Stimulated activated naive CD8-positive, alpha-beta T cell treated with anti-CD3 and anti-CD28 coated beads, Interleukin-15, Interleukin-2, amounts not matched to agents 100 U/mL and 50 U/mL, for 24 hours (primary cell): Measurements from ENCODE around the gene CNN2.
"Not testable (repeated sequence)": the region's sequence is repeated elsewhere in the genome, so short reads cannot be mapped to it uniquely, and the experiment has no call there.

Experiments
- ATAC-seq: fragments of 150-1000 bp; cut with Tn5 transposase; one replicate; pipeline ENCODE4 v1.10.0; 2021
- DNase-seq: peaks from one replicate; pipeline ENCODE4 v3.0.0; 2021

CNN2 gene

DNA sequence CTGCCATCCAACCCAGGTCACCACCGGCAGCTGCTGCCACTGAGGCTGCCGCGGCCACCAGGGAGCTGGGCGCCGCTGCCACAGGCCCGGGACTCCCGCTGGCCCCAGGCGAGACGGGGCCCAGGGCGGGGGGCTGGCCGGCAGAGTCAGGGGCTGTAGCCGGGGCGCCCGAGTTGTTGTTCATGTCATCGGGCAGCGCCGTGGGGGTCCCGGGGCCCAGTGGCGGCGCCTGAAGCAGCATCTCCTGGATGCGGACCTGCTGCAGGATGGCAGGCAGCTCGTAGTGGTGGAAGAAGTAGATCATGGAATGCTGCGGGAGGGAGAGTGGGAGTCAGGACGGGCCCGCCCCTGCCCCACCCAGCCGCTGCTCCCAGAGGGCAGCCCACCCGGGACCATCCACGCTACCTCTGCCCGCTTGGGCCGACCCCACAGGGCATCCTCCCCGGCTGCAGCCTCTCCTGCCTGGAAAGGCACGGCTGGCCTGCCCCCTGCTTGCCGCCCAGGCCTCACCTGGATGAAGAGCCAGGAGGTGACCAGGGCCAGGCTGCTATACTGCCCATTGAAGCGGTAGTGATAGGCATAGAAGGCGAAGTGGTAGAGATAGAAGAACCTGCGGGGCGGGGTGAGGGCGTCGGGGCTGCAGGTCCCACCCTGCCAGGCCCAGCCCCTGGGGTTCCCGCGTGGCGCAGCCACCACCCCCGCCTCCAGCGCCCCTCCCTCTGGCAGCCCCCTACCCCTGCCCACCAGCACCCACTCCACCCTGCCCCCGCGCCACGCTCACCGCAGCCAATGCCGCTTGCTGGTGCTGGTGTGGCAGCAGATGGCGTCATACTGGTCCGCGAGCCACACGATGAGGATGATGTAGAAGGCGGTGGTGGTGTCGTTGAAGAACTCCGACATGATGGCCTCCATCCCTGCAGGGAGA lies 15.6 kb upstream of the CNN2 start:
- ATAC-seq = no peak
- no peak for DNase-seq

DNA sequence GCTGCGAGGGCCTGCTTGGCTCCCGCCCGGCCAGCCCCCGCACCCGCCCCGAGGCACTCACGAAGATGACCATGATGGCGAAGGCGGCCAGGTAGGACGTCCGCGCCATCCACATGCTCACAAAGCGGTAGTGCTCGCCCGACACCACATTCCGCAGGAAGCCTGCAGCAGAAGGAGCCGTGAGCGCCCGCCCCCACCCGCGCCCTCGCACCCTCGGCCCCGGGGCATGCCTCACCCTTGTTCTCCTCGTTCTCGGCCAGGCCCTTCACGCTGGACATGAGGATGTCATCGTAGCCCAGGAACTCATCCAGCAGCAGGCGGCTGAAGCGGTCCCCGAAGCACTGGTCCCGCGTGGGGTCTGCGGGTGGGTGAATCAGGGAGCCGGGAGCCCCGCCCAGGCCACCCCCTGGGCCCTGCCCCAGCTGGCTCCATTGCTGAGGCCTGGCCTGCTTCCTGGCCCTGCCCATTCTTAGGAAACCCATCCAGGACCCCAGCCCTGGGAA lies 14.5 kb upstream of the CNN2 start:
- ATAC-seq (no peak), DNase-seq (no peak)

DNA sequence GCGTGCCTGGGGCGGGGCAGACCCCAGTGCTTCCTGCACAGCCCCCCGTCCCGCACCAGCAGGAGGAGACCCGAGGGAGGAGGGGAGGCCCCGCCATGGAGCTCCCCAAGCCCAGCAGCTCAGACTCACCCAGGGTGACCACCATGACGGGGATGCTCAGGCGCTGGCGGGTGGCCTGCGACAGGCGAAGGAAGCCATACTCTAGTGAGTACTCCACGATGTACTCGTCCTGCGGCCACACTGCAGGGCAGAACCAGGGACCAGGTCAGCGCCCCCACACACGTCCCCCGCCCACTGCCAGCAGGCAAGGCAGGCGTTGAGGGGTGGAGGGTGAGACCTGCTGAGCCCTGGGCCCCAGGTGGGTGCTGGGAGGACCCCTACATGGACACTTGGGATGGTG lies 14.1 kb upstream of the CNN2 start:
- no peak for DNase-seq
- ATAC-seq = no peak

DNA sequence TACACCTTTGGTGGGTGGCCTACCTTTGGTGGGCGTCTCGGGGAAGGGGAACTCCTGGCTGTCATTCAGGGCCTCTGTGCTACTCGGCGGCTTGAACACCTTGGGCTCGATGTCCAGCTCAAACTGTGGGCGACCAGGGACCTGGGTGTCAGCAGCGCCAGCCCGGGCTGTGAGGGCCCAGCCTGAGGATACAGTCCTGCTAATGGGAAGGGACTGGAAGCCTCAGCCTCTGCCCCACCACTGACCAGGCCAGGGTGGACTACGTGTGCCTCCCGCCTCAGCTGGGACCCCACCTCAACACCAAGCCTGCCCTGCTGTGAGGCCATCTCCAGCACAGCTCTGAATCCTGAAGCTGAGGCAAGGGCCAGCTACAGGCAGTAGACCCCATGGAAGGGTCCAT lies 13.2 kb upstream of the CNN2 start:
- DNase-seq (no peak), ATAC-seq (no peak)

DNA sequence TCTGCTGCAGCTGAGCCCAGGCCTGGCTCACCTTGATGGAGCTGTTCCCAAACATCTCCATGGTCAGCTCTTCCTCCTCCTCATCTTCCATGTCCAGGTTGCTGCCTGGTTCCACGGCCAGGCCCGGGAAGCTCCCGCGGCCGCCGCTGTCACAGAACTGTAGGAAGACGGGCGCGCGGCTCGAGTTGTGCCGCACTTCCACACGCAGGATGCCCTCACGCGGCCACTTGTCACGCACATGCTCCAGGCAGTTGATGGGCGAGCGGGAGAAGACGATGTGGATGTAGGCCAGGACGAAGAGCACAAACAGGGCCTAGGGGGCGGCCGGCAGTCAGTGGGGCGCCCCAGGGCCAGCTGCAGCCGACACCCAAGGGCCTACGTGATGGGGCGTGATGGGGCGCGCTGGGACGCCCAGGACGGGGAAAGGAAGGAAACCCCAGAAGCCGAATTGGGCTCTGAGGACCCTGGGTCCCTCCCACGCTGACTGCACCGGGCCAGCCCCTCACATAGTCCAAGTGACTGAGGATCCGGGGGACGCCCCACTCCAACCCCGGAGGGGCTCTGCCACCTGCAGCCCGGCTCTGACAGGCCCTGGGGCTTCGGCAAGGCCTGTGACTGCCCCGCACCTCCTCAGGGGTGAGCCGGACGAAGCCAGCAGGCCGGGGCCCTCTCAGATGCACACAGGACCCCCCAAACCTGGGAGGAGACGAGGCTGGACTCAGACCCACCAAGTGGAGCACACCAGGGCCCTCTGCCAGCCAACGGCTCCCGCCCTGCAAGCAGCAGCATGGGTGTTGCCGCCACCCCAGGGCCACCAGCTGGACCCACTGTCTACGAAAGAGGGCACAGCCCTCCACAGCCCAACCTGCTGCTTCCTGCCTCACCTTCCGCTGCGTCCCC lies 12.0 kb upstream of the CNN2 start:
- ATAC-seq = no peak
- DNase-seq = no peak

DNA sequence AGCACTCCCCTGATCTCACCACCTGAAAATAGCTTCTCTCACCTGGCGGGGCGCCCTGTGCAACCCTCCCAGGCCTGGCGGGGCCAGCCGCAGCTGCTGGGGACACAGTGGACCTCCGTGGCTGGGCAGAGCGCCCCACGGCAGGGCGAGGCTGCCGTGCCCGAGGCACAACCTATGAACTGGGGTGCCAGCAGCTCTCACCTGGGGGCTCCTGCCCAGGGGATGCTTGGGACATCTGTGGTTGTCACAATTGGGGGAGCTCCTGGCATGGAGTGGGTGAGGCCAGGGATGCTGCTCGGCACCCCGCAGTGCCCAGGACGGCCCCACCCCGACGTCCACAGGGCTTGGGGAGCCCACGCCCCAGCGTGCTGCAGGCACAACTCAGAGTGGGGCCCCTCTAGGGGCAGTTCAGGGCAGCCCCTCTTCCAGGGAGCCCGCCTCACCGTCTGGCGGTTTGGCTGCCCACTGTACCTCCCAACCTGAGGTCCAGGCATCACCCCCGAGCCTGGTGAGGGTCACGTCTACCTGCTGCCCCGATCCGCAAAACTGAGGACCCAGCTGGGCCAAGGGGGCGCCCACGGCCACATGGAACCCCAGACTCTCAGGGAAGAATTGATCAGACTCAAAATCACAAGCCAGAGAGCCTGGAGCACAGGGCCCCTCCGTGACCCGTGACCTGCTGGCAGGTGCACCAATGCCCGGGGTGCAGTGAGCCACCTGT lies 11.2 kb upstream of the CNN2 start:
- DNase-seq = no peak

DNA sequence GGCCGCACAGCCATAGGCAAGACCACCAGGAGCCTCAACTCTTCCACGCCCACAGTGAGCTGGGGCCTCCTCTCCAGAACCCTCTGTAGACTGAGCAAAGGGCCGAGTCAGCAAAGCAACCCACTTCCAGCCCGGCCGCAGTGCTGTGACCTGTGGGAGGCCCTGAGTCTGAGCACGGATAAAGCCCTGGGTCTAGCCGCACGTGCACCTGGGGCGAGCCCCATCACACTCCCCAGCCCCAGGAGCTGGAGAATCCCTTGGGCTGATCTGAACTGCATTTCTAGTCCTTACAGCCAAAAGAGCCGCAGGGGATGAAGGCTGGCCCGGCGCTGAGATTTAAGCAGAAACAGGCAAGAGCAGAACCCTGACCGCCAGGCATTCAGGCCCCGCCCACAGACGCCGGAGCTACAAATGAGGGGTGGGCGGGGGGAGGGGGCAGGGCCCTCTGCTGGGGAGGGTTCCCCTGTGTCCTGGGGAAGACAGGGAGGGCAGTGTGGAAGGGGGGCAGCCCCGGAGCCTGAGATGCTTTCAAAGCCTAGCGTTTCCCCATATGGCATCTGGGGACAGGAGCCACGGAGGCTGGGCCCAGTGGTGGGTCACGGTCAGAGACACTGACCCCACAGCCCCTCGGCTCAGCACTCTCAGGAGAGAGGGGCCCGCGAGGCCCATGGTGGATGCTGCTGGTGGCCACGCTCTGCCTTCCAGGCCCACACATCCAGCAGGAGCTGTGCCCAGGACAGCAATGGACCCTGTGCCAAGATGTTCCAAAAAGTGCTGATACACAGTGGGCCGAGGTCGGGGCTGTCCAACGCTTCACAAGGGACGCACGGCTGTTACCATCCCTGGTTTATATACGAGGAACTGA lies 10.4 kb upstream of the CNN2 start:
- DNase-seq (no peak), ATAC-seq (no peak)

More for the DNA sequence above, 11.2 kb upstream of the CNN2 start:
- no peak for ATAC-seq

DNA sequence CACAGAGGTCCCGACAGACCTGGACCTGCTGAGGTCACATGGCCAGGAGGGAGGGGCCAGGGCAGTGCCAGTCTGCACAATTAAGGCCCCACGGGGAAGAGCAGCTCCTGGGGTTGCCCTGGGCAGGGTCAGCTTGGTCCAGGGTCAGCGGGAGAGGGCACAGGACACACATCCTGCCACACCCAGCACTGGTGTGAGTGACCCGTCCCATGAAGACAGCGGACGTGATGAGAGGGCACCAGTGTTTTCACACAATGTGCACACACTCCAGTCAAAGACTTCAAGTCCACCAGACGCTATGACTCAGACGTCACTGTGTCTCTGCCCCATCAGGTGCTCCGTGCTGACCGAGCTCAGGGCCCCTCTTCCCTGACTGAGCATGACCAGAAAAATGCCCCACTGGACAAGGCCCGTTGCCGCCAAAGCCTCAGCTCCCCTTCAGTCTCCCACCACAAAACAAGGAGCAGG lies 9.7 kb upstream of the CNN2 start:
- ATAC-seq (no peak), DNase-seq (no peak)

DNA sequence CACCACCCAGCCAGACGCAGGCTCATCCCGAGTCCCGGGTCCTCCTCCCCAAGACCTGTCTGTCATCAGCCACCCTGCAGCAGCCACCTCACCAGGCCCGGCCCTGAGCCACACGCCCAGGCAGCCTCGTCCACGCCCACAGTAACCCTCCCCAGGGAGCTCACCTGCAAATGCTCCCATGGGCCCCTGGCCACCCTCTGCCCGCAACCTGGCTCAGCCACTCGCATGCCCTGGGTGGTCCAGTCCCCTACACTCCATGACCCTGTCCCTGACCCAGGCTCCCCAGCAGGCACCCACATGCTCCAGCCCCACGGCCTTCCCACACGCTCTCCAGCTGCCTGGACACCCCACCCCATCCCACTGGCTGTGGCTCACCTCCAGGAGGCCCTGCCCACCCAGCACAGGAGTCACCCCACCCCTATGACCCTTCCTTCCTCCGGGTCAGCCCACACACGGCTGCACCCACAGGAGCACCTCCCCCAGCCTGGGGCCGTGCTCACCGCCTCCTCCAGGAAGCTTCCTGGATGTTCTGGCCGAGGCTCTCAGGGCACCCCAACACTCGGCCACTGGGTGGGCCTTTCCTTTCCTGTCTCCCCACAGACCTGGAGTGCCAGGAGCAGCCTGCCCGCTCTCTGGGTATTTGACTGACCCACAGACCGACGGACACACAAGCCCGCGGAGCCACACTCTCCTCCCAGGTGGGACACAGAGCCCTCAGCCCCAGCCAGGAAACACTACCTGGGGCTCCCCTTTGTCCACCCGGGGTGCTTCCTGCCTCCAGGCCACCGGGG lies 9.1 kb upstream of the CNN2 start:
- DNase-seq (no peak), ATAC-seq (no peak)

DNA sequence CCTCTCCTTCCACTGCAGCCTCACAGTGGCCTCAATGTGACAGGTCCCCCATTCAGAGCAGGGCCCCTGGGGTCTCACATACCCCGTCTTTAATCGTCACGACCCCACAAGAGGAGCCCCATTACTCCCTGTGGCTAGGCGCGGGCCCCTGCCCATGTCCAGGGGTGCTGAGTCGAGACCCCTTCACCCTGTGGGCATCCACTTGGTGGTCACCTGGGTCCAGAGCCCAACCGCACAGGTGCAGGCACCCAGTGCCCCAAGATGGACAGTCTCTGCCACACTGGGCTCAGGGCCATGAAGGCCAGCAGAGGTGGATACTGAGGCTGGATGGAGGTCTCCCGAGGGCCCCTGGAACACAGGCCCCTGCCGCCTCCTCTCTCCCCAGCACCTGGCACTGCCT lies 8.5 kb upstream of the CNN2 start:
- DNase-seq (no peak), ATAC-seq (no peak)

DNA sequence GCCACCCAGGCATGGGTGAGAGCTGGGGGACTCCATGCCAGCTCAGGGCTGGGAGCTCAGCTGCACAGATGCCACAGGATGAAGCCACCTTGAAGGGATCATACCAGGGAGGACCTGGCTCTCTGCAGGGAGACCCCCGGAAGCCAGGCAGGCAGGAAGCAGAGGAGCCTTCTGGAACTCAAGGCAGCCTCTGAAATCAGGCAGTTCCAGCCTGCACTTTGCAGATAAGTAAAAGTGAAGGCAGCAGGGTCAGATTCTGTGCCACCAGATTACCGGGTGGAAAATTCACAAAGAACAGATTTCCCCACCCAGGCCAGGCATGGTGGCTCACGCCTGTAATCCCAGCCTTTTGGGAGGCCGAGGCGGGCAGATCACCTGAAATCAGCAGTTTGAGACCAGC lies 8.0 kb upstream of the CNN2 start:
- ATAC-seq (no peak), DNase-seq (no peak)

DNA sequence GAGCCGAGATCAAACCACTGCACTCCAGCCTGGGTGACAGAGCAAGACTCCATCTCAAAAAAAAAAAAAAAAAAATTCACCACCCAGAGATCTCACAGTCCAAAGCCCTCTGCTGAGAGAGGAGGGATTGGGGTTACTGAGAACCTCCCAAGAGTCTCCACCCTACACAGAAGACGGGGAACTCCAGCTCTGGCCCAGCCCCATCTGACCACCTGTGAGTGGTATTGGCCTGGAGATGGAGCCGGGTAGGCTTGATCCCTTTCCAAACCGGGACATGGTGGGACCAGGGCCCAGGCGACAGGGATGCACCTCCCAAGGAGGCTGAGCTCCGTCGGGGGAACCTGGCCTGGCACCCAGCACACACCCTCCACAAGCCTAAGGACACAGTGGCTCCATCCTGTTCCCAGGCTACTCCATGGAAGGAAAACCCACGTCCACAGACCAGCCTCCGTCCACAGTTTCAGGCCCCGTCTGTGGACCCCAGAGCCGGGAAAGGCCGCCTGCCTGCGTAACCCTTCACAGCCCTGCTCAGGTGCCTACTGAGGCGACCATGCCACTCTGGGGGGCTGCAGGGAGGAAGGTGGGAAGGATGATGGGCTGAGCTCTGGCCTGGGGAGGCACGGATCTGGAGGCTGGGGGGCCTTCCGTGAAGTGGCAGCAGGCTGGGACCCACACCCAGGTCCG lies 7.3 kb upstream of the CNN2 start:
- DNase-seq (no peak), ATAC-seq (no peak)

DNA sequence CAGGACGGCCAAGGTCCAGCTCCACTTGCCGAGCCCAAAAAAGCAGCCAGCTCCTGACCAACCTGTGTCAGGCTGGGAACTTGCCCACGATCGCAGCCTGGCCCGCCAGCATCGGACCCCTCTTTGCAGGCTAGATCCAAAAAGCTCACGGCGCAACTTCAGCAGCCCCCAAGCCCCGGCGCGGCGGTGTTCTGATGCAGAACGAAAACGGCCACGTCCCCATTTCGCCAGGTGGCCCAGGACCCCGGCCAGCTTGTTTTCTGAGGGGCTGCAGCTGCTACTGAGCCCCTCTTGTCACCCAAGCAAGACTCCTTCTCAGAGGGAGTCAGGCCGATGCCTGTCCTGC lies 6.8 kb upstream of the CNN2 start:
- ATAC-seq = no peak
- no peak for DNase-seq

DNA sequence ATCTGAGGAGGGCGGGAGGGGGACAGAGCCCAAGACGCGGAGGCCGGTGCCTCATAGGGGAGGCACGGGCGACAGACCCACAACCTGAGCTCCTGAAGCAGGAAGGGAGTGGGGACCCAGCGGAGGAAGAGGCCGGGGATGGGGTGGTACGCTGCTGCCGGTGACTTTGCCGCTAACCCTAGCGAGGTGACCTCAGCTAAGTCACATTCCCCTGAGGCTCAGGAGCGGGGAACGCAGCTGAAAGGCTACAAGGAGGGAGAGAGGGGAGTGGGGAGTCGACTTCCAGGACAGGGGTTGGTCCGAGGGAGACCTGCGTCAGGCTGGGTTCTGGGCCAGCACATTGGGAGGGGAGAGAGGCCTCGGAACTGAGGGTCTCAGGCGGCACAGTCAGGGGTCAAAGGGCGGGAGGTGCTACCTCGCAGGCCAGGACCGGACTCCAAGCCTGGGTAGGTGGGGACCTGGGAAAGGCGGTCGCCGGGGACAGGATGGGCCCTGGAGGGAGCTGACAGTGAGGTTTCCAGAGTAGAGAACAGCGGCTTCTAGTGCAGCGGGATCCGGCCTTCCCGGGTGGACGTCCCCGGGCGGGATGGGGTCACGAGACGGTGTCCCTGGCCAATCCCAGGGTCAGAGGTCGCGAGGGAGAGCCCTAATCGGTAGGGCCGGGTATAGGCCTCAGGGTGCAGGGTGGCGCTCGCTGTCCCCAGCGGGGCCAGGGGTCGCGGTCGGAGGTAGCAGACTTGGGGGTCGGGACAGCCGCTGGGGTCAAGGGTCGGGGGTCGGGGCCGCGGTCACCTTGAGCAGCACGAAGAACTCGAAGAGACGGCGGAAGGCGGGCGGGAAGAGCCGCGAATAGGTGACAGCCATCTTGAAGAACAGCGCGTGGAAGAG lies 6.2 kb upstream of the CNN2 start:
- no peak for ATAC-seq
- peak; percentile 40 for DNase-seq

DNA sequence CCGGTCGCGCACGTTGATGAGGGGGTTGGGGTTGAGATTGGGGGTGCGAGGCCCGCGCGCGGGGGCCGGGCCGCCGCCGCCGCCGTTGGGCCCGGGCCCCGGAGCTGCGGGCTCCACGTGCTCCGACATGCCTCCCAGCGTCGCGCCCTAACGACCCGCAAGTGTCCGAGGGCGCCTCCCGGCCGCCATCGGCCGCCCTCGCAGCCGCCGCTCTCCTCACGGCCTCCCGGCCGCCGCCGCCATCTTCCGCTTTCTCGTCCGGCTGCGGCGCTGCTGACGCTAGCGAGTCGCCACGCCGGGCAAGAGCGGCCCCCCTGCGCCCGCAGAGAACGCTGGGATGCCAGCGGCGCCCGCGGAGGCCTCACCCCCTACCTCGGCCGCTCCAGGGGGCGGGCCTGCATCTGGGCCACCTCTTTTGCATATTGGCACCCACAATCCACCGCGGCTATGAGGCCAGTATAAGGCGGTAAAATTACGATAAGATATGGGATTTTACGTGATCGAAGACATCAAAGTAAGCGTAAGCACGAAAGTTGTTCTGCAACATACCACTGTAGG lies 5.5 kb upstream of the CNN2 start, which contains the start of gene TMEM259:
Gene TMEM259, minus strand, starts transcription at position 256 of the 558 bp plus-strand sequence. Its CDS starts 127 bp downstream, at position 129.
- DNase-seq (peak; percentile 98), ATAC-seq (peak; percentile 94)

DNA sequence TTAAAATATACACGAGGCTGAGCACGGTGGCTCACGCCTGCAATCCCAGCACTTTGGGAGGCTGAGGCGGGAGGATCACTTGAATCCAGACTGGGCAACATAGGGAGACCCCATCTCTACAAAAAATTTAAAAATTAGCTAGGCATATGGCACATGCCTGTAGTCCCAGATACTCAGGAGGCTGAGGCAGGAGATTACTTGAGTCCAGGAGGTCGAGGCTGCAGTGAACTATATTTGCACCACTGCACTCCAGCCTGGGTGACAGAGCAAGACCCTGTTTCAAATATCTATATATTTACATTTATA lies 2.6 kb upstream of the CNN2 start:
- DNase-seq, ATAC-seq: not testable (repeated sequence)

DNA sequence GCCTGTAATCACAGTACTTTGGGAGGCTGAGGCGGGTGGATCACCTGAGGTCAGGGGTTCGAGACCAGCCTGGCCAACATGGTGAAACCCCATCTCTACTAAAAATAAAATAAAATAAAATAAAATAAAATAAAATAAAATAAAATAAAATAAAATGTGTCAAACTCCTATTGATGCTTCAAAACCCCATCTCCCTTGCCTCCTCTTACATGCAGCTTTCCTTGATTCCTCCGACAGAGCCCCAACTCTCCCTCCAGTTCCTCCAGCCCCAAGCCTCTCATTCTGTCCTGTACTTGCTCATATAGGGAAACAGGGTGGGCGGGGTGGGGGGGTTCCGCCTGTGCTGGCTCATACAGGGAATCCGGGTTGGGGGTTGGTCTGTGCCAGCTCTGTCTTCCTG lies 1.3 kb upstream of the CNN2 start:
- ATAC-seq, DNase-seq: not testable (repeated sequence)
